ENCODE measurements around the gene CMIP.

GRCh38 chr16:81569361-81570034 lies 124.9 kb downstream of the CMIP start:
- no peak for TF ChIP-seq CTCF (IDR thresholded peaks at IDR 0.05)
- no peak for TF ChIP-seq POLR2A (IDR thresholded peaks at IDR 0.05)

Data from Peyer's patch (tissue), 4 donors.